EH (cell line): ENCODE results near the gene RFX4.
"Not testable (repeated sequence)": the region's sequence is repeated elsewhere in the genome, so short reads cannot be mapped to it uniquely, and the experiment has no call there.

ENCODE experiments used
- DNase-seq: peaks from one replicate; pipeline ENCODE4 v3.0.0-alpha.2; 2015; ENCODE audit warnings: low read depth

RFX4 gene

DNA sequence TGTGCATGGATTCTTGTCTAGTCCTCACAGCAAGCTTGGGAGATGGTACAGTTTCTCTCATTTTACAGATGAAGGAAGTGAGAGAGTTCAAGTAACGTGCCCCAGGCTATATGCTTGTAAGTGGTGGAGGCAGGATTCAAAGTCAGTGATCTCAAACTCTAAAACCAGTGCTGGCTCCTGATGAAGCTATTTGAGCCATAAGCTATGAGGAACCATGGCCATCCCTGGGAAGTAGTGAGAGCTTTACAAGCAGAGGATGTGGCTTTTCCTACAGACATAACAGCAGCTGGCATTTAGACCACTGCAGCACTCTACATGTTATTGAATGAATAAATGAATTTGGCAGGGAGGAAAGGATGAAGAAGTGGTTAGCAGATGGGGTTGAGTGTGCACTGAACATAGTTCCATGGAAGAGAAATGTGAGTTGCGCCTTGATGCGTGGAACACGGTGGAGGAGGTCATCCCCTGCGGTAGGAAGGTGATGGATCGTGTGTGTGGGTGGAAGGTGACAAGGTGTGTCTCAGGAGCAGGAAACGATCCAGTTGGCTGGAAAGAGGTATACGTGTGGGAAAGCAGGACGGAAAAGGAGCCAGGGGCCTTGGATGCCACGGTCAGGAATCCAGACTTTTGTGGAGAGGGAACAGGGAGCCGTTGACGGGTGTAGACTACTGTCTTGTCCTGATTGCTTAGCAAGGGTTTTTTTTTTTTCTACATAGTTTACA lies 65.2 kb downstream of the RFX4 start:
- no peak for DNase-seq

- peak; percentile 28 for DNase-seq
Measured at GRCh38 chr12:106648736-106649135, 65.9 kb downstream of the RFX4 start.

GRCh38 chr12:106651552-106651951 lies 68.7 kb downstream of the RFX4 start:
- no peak for DNase-seq

GRCh38 chr12:106652510-106653015 lies 69.8 kb downstream of the RFX4 start:
- no peak for DNase-seq

DNA sequence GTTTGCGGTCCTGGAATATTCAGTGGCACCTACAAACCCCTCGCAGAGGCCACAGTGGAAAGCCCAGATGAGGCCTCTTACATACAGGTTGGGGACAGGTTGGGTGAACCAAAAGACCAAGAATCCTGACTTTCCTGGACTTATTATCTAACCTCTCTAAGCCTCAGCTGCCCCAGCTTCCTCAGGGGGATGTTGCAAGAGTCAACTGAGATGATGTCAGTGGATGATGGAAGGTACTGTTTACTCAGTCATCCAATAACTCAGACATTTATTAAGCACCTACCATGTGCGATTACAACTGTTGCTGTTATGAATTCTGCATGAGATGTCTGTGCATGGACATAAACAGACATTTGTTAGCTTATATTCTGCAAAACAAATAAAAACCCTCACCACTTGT lies 72.8 kb downstream of the RFX4 start:
- no peak for DNase-seq

DNA sequence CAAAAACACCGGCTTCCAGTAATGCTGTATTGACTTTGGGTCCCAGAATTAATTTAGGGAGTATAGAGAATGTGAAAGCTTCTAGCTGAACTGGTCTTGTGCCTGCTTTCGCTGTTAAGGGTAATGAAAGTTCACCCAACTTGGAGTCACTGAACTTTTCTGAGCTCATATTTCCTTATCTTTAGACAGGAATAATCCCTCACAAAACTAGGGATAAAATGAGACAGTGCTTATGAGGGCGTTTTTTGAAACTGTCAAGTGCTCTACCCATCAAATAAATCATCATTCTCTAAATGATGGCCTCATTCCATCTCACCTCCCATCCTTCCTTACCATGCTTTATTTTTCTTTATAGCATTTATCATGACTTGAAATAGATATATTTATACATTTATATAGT lies 74.7 kb downstream of the RFX4 start:
- no peak for DNase-seq

DNA sequence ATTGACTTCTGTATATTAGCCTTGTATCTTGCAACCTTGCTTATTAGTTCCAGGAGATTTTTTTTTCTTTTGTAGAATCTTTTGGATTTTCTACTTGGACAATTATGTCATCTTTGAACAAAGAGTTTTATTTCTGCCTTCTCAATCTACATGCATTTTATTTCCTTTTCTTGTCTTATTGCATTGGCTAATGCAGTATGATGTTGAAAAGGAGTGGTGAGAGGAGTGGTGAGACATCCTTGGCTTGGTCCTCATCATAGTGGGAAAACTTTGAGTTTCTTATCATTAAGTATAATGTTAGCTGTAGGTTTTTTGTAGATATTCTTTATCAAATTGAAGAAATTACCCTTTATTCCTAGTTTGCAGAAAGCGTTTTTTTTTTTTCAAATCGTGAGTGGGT lies 80.6 kb downstream of the RFX4 start:
- no peak for DNase-seq

DNA sequence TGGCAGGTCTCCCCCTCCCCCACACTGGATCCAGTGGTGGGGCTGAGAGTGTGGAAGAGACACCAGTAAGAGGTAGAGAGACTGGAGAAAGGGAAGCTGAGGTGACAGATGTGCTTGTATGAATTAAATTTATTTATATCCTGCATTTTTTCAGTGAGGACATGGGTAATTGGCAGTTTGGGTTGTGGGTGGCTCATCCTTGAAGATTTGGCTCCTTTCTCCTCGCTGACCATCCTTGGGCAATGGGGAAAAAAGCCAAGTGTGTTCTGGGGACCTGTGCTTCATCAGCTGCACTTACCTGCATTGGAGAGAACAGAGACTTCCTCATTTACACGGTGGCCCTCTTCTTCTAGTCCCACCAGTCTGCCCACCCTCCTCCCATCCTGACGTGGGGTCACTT lies 86.4 kb downstream of the RFX4 start:
- no peak for DNase-seq

DNA sequence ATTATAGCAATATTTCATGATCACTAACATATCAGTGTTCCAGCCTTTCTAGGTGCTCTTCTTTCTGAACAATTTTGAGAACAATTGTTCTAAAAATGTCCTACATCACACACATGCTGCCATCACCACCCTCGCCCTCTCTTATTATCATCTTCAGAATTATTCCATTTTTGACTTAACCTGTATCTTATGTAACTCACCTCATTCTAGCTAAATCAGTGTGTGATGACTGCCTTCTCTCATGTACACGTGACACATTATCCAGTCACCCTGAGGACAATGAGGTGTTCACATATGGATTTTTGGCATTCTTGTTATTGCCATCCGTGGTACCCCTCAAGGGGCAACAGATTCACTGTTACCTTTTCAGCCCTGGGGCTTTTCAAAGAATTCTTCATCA lies 87.3 kb downstream of the RFX4 start:
- no peak for DNase-seq

DNA sequence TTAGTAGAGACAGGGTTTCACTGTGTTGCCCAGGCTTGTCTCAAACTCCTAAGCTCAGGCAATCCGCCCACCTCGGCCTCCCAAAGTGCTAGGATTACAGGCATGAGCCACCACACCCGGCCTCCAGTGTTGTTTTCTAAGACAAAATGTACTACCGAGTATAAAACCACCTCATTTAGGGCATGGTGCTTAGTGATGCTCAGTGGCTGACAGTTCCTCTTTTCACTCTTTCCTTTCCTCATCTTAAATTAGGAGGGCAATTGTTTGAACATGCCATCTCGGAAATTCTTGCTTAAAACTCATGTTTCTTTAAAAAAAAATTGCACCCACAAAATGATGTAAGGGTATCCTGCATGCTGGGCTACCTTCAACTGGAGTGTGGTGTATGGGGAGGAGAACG lies 89.0 kb downstream of the RFX4 start:
- no peak for DNase-seq

DNA sequence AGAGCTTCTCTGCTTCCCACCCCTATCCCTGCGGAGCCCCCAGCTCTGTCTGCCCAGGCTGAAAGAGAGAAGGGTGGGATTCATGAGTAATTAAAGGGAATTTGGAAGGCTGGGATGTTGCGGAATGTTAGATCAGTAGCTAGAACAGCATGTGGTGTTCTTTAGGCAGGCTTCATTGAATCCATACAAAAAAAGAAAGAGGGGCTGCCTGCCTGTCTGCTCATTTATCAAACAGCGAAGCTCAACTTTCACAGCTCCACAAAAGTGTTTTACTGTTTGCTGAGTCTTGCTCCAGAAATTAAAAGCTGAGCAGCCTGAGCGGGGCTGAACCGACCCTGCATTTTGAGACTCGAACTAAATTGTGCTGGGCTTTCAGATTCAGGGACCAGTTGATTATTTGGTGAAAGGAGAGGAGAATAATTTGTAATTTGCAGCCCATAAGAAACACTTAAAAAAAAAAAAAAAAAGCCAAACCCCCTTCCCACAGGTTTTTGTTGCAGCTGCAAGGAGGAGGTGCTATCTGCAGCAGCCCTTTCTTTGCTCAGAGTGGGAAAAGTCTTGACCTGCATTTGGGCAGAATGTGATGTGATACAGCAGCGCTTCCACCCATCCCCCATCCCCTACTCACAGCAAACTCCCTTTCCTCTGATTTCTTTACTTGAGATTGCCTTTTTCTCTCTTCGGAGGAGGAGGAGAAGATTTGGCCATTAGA lies 89.7 kb downstream of the RFX4 start:
- no peak for DNase-seq

- no peak for DNase-seq
Measured at GRCh38 chr12:106673141-106673540, 90.3 kb downstream of the RFX4 start.

- DNase-seq = no peak
Measured at GRCh38 chr12:106675651-106676435, 93.0 kb downstream of the RFX4 start.

- no peak for DNase-seq
Measured at GRCh38 chr12:106679574-106679973, 96.8 kb downstream of the RFX4 start.

DNA sequence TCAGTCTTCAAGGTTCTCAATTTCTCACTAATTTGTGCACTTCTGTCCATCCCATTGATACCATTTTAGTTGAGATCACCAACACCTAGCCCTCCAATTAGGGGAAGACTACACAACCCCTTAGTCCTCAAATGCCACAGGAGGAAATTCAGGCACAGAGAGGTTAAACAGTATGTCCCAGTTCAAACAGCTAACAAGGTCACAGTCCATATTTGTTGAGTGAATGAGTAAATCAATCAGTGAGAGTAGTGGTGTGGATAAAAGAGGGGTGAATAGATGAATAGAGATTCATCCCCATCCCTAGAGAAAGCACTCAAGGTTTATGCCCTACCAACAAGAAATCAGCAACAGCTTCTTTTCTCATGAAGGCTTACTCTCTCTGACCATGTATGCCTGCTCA lies 97.5 kb downstream of the RFX4 start:
- DNase-seq = no peak

DNA sequence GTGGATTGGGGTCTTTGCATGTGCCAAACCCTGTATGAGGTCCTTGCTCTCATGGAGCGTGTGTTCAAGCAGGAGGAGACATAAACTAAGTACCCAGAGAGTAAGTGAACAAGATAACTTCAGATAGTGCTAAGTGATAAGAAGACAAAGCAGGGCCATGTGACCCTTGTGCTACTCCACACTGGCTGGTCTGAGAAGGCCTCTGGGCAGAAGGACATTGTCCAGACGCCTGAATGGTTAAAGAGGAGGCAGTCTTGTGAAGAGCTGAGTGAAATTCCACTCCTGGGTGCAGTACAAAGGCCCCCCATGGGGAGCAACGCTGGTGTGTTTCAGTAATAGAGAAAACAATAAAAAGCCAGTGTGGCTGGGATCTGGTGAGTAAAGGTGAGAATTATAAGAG lies 98.4 kb downstream of the RFX4 start:
- DNase-seq = no peak

DNA sequence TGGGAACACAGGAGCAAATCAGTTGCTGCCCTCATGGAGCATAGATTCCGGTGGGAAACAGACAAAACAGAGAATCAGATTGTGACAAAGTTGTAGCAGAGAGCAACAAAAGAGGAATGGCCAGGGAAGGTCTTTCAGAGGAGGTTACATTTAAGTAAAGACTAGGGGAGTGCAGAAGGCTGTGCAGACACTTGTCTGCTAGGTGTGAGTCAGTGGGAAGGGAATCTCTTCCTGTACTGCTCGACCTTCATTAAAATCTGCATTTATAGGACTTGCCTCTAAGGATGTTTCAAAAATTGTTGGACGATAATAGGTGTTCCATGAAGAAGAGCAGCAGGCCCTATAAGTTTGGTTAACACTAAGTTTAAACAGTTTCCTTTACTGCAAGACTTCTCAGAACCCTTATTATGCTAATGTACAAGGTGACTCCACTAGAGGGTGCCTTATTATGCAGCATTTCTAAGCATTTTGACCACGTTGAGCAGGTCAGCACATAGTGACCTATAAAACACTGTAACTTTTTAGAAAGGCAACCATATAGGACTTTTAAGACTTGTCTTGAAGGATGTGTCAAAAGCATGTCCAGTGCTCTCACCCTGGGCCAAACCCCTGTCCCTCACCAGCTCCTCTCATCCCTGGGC lies 99.9 kb downstream of the RFX4 start:
- DNase-seq = peak; percentile 28

- DNase-seq = no peak
Measured at GRCh38 chr12:106684497-106684896, 101.7 kb downstream of the RFX4 start.

- DNase-seq = no peak
Measured at GRCh38 chr12:106685381-106685780, 102.6 kb downstream of the RFX4 start.

GRCh38 chr12:106687672-106688071 lies 104.9 kb downstream of the RFX4 start:
- DNase-seq = no peak

GRCh38 chr12:106690569-106691305 lies 107.9 kb downstream of the RFX4 start:
- DNase-seq = no peak

DNA sequence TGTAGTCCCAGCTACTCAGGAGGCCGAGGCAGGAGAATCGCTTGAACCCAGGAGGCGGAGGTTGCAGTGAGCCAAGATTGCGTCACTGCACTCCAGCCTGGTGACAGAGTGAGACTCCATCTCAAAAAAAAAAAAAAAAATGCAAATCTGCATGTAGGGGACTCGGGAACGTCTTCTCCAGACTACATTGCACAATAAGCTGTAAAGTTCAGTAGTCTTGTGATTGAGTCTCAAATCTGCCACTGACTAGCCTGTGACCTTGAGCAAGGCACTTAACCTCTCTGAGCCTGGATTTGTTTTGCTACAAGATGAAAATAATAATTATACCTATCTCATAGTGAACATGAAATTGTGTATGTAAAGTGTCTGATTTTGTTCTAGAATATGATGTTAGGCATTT lies 109.2 kb downstream of the RFX4 start:
- not testable (repeated sequence) for DNase-seq
